ENCODE results near the gene SLC12A8.

- no peak for TF ChIP-seq POLR2AphosphoS5 (IDR thresholded peaks at IDR 0.05)
- no peak for TF ChIP-seq EP300 (IDR thresholded peaks at IDR 0.05; ENCODE audit: low read depth)
Observed at GRCh38 chr3:125156456-125156855, 56.1 kb downstream of the SLC12A8 start.
